H1 (cell line): ENCODE measurements around the gene VOPP1. TPM values are rescaled to one million over a fixed set of nuclear protein-coding genes. Genes with fewer than 3 reads are reported as not detected.

ENCODE experiments used
- CTCF ChIA-PET: fragments of 300-600 bp; sonication (Branson Sonifier 250); formaldehyde crosslinking; loops from one replicate; lab custom pipeline; 2021; ENCODE audit not compliant: partially characterized antibody; lab: Charles Lee
- POLR2A ChIA-PET: fragments of 300-600 bp; sonication (Branson Sonifier 250); formaldehyde crosslinking; loops from one replicate; lab custom pipeline; 2021; ENCODE audit warnings: inconsistent platforms; ENCODE audit not compliant: partially characterized antibody; lab: Charles Lee
- DNase-seq, 2 experiments: peaks; one replicate each; pipeline versions ENCODE4 v3.0.0 to v3.0.0-alpha.2; 2010 to 2022; ENCODE audit warnings: low spot score in 2 of 2, low read depth in 1 of 2, mixed read lengths in 1 of 2
- FAIRE-seq: peaks from 2 replicates; lab custom pipeline; 2011; peaks lifted over from hg19 to GRCh38; lab: Jason Lieb, UNC
- H2AFZ ChIP-seq: 2 replicates; pipeline ENCODE4 v1.8.1; 2012; ENCODE audit warnings: low read length, inconsistent platforms
- H2AK5ac ChIP-seq: 2 replicates; pipeline ENCODE4 v1.6.1; 2013; ENCODE audit warnings: low read depth, low read length
- H2BK120ac ChIP-seq: replicated peaks from 2 replicates; pipeline ENCODE3; 2013; ENCODE audit warnings: low read depth, low read length, inconsistent platforms
- H2BK12ac ChIP-seq: 2 replicates; pipeline ENCODE4 v1.6.1; 2013; ENCODE audit warnings: low read depth, low read length
- H2BK15ac ChIP-seq: 2 replicates; pipeline ENCODE4 v1.6.1; 2013; ENCODE audit warnings: low read length
- H2BK20ac ChIP-seq: 2 replicates; pipeline ENCODE4 v1.6.1; 2013; ENCODE audit warnings: low read length
- H2BK5ac ChIP-seq: 2 replicates; pipeline ENCODE4 v1.6.1; 2013; ENCODE audit warnings: low read depth, low read length
- H3K14ac ChIP-seq: 2 replicates; pipeline ENCODE4 v1.6.1; 2013; ENCODE audit warnings: inconsistent platforms; ENCODE audit not compliant: insufficient read length
- H3K18ac ChIP-seq: 2 replicates; pipeline ENCODE4 v1.6.1; 2013; ENCODE audit warnings: low read length; ENCODE audit errors: extremely low read depth
- H3K23ac ChIP-seq: 2 replicates; pipeline ENCODE4 v1.6.1; 2013; ENCODE audit warnings: inconsistent platforms; ENCODE audit not compliant: insufficient read length
- H3K23me2 ChIP-seq: 2 replicates; pipeline ENCODE4 v1.6.1; 2013; ENCODE audit warnings: low read depth, low read length
- H3K27ac ChIP-seq: 2 replicates; pipeline ENCODE4 v1.6.1; 2011; ENCODE audit warnings: low read depth, low read length, inconsistent platforms
- H3K27me3 ChIP-seq, 4 experiments: replicated peaks in 1 of 4; 1 replicate in 1 of 4; 2 replicates in 3 of 4; pipeline versions ENCODE4 v1.6.1 to v1.8.1; 2011 to 2013; ENCODE audit warnings: low read length in 3 of 4, mild to moderate bottlenecking in 3 of 4, inconsistent platforms in 2 of 4, mixed read lengths in 2 of 4, moderate library complexity in 1 of 4; ENCODE audit not compliant: control insufficient read depth in 3 of 4, insufficient read depth in 3 of 4; ENCODE audit errors: extremely low read depth in 1 of 4
- H3K36me3 ChIP-seq, 4 experiments: 2 replicates each; pipeline versions ENCODE4 v1.6.1 to v1.8.1; 2011 to 2013; ENCODE audit warnings: mild to moderate bottlenecking in 4 of 4, low read length in 3 of 4, moderate library complexity in 2 of 4, control low read depth in 1 of 4, inconsistent platforms in 1 of 4; ENCODE audit not compliant: insufficient read depth in 4 of 4, control insufficient read depth in 2 of 4
- H3K4ac ChIP-seq: replicated peaks from 2 replicates; pipeline ENCODE3; 2013; ENCODE audit warnings: low read length, low read depth, mixed read lengths, inconsistent platforms; ENCODE audit not compliant: insufficient read length
- H3K4me1 ChIP-seq, 4 experiments: replicated peaks in 1 of 4; 1 replicate in 1 of 4; 2 replicates in 3 of 4; pipeline versions ENCODE4 v1.6.1 to v1.8.1; 2011 to 2013; ENCODE audit warnings: low read length in 3 of 4, inconsistent platforms in 2 of 4, mixed read lengths in 1 of 4; ENCODE audit not compliant: insufficient read depth in 4 of 4, control insufficient read depth in 3 of 4
- H3K4me2 ChIP-seq, 2 experiments: 2 replicates each; pipeline versions ENCODE4 v1.6.1 to v1.8.1; 2011 to 2013; ENCODE audit warnings: low read depth in 2 of 2, low read length in 2 of 2, control low read depth in 1 of 2, inconsistent platforms in 1 of 2, mild to moderate bottlenecking in 1 of 2; ENCODE audit not compliant: insufficient read depth in 1 of 2
- H3K4me3 ChIP-seq, 4 experiments: fragments of 200-600, 300-600 bp in 1 of 4; sonication (generic), shearing (Covaris generic), sonication (Bioruptor Twin) in 1 of 4; 2 replicates each; pipeline versions ENCODE4 v1.5.1 to v1.8.1; 2011 to 2016; ENCODE audit warnings: low read length in 4 of 4, low read depth in 3 of 4, control low read depth in 2 of 4, inconsistent platforms in 2 of 4, mild to moderate bottlenecking in 2 of 4, mixed read lengths in 1 of 4, moderate library complexity in 1 of 4; ENCODE audit not compliant: insufficient read depth in 2 of 4; ENCODE audit errors: extremely low read depth in 1 of 4
- H3K56ac ChIP-seq: replicated peaks from 2 replicates; pipeline ENCODE3; 2013; ENCODE audit warnings: low read depth, mild to moderate bottlenecking, mixed read lengths, low read length, inconsistent platforms; ENCODE audit not compliant: insufficient read length
- H3K79me1 ChIP-seq: 2 replicates; pipeline ENCODE4 v1.6.1; 2013; ENCODE audit warnings: low read depth, low read length, control low read depth
- H3K79me2 ChIP-seq, 2 experiments: 2 replicates each; pipeline versions ENCODE4 v1.6.1 to v1.8.1; 2012 to 2013; ENCODE audit warnings: low read length in 2 of 2, mild to moderate bottlenecking in 2 of 2, inconsistent platforms in 1 of 2; ENCODE audit not compliant: insufficient read depth in 2 of 2, control insufficient read depth in 1 of 2
- H3K9ac ChIP-seq, 4 experiments: replicated peaks in 1 of 4; 1 replicate in 1 of 4; 2 replicates in 3 of 4; pipeline versions ENCODE4 v1.6.1 to v1.8.1; 2011 to 2013; ENCODE audit warnings: low read depth in 3 of 4, low read length in 3 of 4, control low read depth in 2 of 4, mild to moderate bottlenecking in 2 of 4, moderate library complexity in 2 of 4, inconsistent platforms in 1 of 4; ENCODE audit errors: extremely low read depth in 1 of 4
- H3K9me3 ChIP-seq, 2 experiments: 2 replicates each; pipeline versions ENCODE4 v1.6.1 to v1.8.1; 2012 to 2013; ENCODE audit warnings: mild to moderate bottlenecking in 2 of 2, moderate library complexity in 2 of 2, control low read depth in 1 of 2, inconsistent platforms in 1 of 2, low read depth in 1 of 2, low read length in 1 of 2, mixed read lengths in 1 of 2; ENCODE audit not compliant: insufficient read depth in 2 of 2
- H4K20me1 ChIP-seq, 2 experiments: replicated peaks in 1 of 2; 2 replicates each; pipeline versions ENCODE3 to v1.8.1; 2011 to 2013; ENCODE audit warnings: inconsistent platforms in 2 of 2, low read length in 2 of 2, mild to moderate bottlenecking in 1 of 2; ENCODE audit not compliant: insufficient read depth in 2 of 2, control insufficient read depth in 1 of 2
- H4K5ac ChIP-seq: 2 replicates; pipeline ENCODE4 v1.6.1; 2013; ENCODE audit warnings: low read length, low read depth, mixed read lengths, inconsistent platforms; ENCODE audit not compliant: insufficient read length
- H4K8ac ChIP-seq: 2 replicates; pipeline ENCODE4 v1.8.0; 2013; ENCODE audit warnings: mild to moderate bottlenecking, moderate library complexity, low read length, inconsistent platforms; ENCODE audit not compliant: insufficient read depth; ENCODE audit errors: extremely low read depth
- H4K91ac ChIP-seq: replicated peaks from 2 replicates; pipeline ENCODE3; 2013; ENCODE audit warnings: low read length, mixed read lengths, inconsistent platforms; ENCODE audit not compliant: insufficient read length
- CEBPB ChIP-seq: IDR thresholded peaks from 2 replicates; pipeline ENCODE4 v1.6.1; 2012; ENCODE audit warnings: low read depth, low read length
- NANOG ChIP-seq: IDR thresholded peaks from 2 replicates; pipeline ENCODE4 v1.6.1; 2011; ENCODE audit warnings: low read length, low read depth, mild to moderate bottlenecking, inconsistent platforms; ENCODE audit not compliant: insufficient read depth, poor library complexity, severe bottlenecking
- whole genome bisulfite sequencing, 2 experiments: shearing (Covaris generic) in 1 of 2; methylation state at CpG; one replicate each; pipeline versions ENCODE4 v1.1.6 to v1.1.7; 2013 to 2015; ENCODE audit warnings: low lambda C conversion rate in 2 of 2, mixed read lengths in 2 of 2, inconsistent platforms in 1 of 2, low coverage in 1 of 2, missing lambda C conversion rate in 1 of 2; ENCODE audit not compliant: insufficient replicate concordance in 2 of 2, insufficient coverage in 1 of 2, insufficient read length in 1 of 2; ENCODE audit errors: extremely low coverage in 1 of 2, missing lambda C conversion rate in 1 of 2; 5-methylcytosine and 5-hydroxymethylcytosine counted together
- polyA plus RNA-seq, 7 experiments: library from polyadenylated mRNA; depleted of rRNA in 3 of 7; stranded (reverse) in 5 of 7; unstranded in 2 of 7; fragments of >200 nt in 5 of 7; fragments of 200-250 nt in 2 of 7; gene quantifications; 1 replicate in 5 of 7; 2 replicates in 1 of 7; 4 replicates in 1 of 7; pipeline versions ENCODE4 v1.2.1 to v1.2.3, GENCODE V29; 2011 to 2013; ENCODE audit warnings: missing spikeins in 2 of 7, mixed read lengths in 2 of 7
- total RNA-seq: library from RNA; stranded (reverse); fragmentation: NEBNext Ultra II Directional; extraction: Animal tissue kit (Norgen Biotek cat#: 25700); gene quantifications from 2 replicates; pipeline ENCODE4 v1.2.1, GENCODE V29; 2021
- TF ChIP-seq, protein P1 (sequence below), 3 experiments: IDR thresholded peaks; 1 replicate in 2 of 3; 2 replicates in 1 of 3; pipeline versions ENCODE4 v1.5.1 to v1.6.1; 2011; ENCODE audit warnings: low read length in 3 of 3, mild to moderate bottlenecking in 3 of 3, inconsistent platforms in 2 of 3, low read depth in 1 of 3, moderate library complexity in 1 of 3; ENCODE audit not compliant: insufficient read depth in 1 of 3; ENCODE audit errors: control extremely low read depth in 1 of 3

Gene VOPP1
- total and polyA plus RNA-seq, 2 of the 8 experiments (the other 6 are each of a cell fraction or from before 2014, with no cell fraction given): 44.7 to 83.0 TPM

- CTCF ChIA-PET: interaction anchor here (0.9 to 2.9 kb wide), 6 partner anchors 13 to 53 kb away, joined by 3 to 7 read pairs (median 4); no protein-coding TSS in a partner anchor
- Histone ChIP-seq H3K79me1 (peaks cover 24% of the 10 kb centered on the region), H2BK120ac (no peak overlapping the region), H3K4me2 (peak overlapping the region; percentile 43 to 47; a peak in 3 of 4 replicates), H3K18ac (no peak overlapping the region; the same call in 1 of the 2 replicates), H2BK12ac (peak overlapping the region; percentile 12; the same call in 1 of the 2 replicates), H3K9ac (no peak overlapping the region), H4K91ac (no peak overlapping the region), H3K14ac (no peak overlapping the region), H3K4me1 (peaks cover 10 to 28% (median 19%) of the 10 kb centered on the region in 4 experiments), H4K20me1 (peaks cover 16 to 17% of the 10 kb centered on the region in 2 experiments), H3K79me2 (peaks cover 0 to 84% of the 10 kb centered on the region in 2 experiments; a peak in 3 of 4 replicates), H3K23me2 (peaks cover 3% of the 10 kb centered on the region; the same call in 1 of the 2 replicates), H2BK15ac (peak overlapping the region; percentile 25; the same call in 1 of the 2 replicates), H4K5ac (no peak overlapping the region), H3K27ac (0 out of 2 replicates have a peak overlapping the region, but pooled peaks have one; percentile 8), H2AK5ac (no peak overlapping the region), H2AFZ (no peak overlapping the region), H2BK20ac (no peak overlapping the region), H3K36me3 (no peaks in the 10 kb centered on the region), H3K4me3 (no peak overlapping the region), H3K4ac (no peak overlapping the region), H4K8ac (no peak overlapping the region), H3K23ac (no peak overlapping the region), H3K9me3 (no peaks in the 10 kb centered on the region), H2BK5ac (peak overlapping the region; percentile 27; the same call in 1 of the 2 replicates), H3K27me3 (no peaks in the 10 kb centered on the region), H3K56ac (no peak overlapping the region)
- POLR2A ChIA-PET: interaction anchor here (0.8 to 1.6 kb wide), 4 partner anchors 9 to 23 kb away, joined by 3 to 5 read pairs (median 3); no protein-coding TSS in a partner anchor
- DNase-seq (no peak), FAIRE-seq (no peak)
- WGBS, 2 experiments: 5% methylated on average over 3 of the region's 3 CpGs; no CpG with 5 or more reads in 1 of the 2 experiments
- TF ChIP-seq NANOG: peak; percentile 85
- TF ChIP-seq, protein P1, sequence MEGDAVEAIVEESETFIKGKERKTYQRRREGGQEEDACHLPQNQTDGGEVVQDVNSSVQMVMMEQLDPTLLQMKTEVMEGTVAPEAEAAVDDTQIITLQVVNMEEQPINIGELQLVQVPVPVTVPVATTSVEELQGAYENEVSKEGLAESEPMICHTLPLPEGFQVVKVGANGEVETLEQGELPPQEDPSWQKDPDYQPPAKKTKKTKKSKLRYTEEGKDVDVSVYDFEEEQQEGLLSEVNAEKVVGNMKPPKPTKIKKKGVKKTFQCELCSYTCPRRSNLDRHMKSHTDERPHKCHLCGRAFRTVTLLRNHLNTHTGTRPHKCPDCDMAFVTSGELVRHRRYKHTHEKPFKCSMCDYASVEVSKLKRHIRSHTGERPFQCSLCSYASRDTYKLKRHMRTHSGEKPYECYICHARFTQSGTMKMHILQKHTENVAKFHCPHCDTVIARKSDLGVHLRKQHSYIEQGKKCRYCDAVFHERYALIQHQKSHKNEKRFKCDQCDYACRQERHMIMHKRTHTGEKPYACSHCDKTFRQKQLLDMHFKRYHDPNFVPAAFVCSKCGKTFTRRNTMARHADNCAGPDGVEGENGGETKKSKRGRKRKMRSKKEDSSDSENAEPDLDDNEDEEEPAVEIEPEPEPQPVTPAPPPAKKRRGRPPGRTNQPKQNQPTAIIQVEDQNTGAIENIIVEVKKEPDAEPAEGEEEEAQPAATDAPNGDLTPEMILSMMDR (IDR thresholded peaks at IDR 0.05; ENCODE audit: control extremely low read depth in 1 of 3, insufficient read depth in 1 of 3, low read depth in 1 of 3, low read length in 3 of 3): peak in 1 of 3 experiments; percentile 9; a peak in 1 of 4 replicates
- no peak for TF ChIP-seq CEBPB
Observed at GRCh38 chr7:55539380-55539779, 32.9 kb downstream of the VOPP1 start.
